ENCODE measurements around the gene SLC10A7.

Gene SLC10A7

DNA sequence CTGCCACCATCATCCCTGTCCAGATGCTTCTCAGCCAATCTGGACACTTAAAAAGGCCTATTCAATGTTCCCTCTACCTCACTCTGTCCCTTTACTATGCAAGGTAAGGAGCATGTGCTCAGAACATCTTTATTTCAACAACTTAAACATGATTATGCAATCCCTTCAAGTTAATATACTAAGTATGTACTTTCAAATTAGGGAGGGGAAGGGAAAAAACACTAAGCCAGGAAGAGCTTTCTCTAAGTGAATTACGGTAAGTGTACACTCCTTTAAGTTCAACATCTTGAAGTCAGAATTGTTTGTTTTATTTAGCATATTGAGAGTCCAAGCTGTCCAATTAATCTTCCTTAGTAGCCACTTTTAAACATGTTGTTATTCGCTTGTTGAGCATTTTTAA lies 14.1 kb downstream of the SLC10A7 start:
- Histone ChIP-seq H3K9ac (no peak overlapping the region), H3K36me3 (peaks cover 5 to 69% (median 24%) of the 10 kb centered on the region in 11 experiments; a peak in 21 of 22 replicates)

DNA sequence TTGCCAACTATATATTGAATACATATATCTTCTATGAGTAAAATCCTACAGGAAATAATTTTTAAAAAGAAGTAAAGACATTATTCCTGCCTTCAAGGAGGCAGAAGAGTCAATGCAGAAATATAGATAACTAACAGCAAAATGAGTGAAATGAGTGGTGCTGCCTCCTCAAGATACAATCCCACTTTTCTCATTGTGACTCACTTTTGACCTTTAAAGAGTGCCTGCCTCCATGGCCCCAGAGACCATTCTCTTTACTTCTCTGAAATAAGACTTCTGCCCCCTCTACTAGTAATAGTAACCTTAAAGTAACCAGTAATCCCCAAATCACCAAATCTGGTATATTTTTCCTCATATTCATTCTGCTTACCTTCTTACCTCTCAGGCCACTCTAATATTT lies 15.5 kb downstream of the SLC10A7 start:
- H3K36me3 ChIP-seq = peaks cover 13 to 82% (median 34%) of the 10 kb centered on the region in 11 experiments
- H3K9ac ChIP-seq = no peak overlapping the region
- peaks cover 0 to 5% (median 2%) of the 10 kb centered on the region in 10 experiments; a peak in 12 of 20 replicates for H3K4me1 ChIP-seq
- H3K27ac ChIP-seq = no peak overlapping the region
- H3K4me3 ChIP-seq = no peak overlapping the region
- H4K20me1 ChIP-seq = no peaks in the 10 kb centered on the region
- no peak for TF ChIP-seq Cebpa-rat (IDR thresholded peaks at IDR 0.05)
- H3K4me2 ChIP-seq = no peak overlapping the region
- no peaks in the 10 kb centered on the region for H3K27me3 ChIP-seq
- H3K9me3 ChIP-seq (replicated peaks in 1 of 11) = no peaks in the 10 kb centered on the region

More for the DNA sequence above, 14.1 kb downstream of the SLC10A7 start:
- Histone ChIP-seq H3K9me3 (replicated peaks in 1 of 11) (no peaks in the 10 kb centered on the region), H3K27me3 (no peaks in the 10 kb centered on the region), H3K27ac (no peak overlapping the region), H3K4me1 (peaks cover 0 to 13% (median 6%) of the 10 kb centered on the region in 10 experiments; a peak in 13 of 20 replicates), H4K20me1 (no peaks in the 10 kb centered on the region), H3K4me2 (no peak overlapping the region), H3K4me3 (no peak overlapping the region)
- TF ChIP-seq Cebpa-rat (IDR thresholded peaks at IDR 0.05) = no peak

DNA sequence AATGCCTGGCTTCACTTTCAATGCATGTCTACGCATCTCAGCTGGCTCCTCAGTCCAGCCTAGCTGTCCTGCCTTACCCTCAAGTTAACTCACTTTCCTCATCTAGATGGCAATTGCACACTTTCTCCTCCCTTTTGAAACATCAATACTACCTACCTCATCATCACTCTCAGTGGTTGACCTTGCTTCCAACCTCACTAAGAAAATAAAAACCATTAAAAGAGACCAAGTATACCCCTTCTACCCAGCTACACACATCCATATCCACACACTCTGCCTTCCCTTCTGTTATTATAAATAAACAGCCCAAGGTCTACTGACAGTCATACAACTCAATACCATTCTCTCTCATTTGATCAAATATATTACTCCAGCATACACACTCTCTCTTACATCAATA lies 21.5 kb downstream of the SLC10A7 start:
- Histone ChIP-seq H3K4me3 (no peak overlapping the region), H3K9me3 (replicated peaks in 1 of 11) (no peaks in the 10 kb centered on the region), H3K4me1 (no peaks in the 10 kb centered on the region), H3K4me2 (no peak overlapping the region), H3K27ac (no peak overlapping the region), H3K27me3 (no peaks in the 10 kb centered on the region), H4K20me1 (no peaks in the 10 kb centered on the region; a peak in 1 of 22 replicates), H3K9ac (no peak overlapping the region), H3K36me3 (peaks cover 19 to 66% (median 29%) of the 10 kb centered on the region in 11 experiments)
- no peak for TF ChIP-seq Cebpa-rat (IDR thresholded peaks at IDR 0.05)

DNA sequence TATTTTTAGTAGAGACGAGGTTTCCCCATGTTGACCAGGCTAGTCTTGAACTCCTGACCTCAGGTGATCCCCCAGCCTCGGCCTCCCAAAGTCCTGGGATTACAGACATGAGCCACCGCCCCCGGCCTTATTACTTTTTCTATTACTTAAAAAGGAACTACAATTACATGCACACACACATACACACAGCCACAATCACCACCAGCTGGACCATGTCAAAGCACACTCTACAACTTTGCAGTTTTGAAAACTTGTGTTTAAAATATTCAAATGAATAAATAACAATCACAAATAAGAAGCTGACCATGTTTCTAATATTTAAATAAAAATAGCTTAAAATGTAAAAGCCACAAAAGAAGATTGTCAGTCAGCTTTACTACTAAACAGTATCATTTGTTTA lies 23.4 kb downstream of the SLC10A7 start:
- no peaks in the 10 kb centered on the region for H3K27me3 ChIP-seq
- no peak overlapping the region for H3K4me2 ChIP-seq
- H3K4me3 ChIP-seq = no peak overlapping the region
- no peaks in the 10 kb centered on the region; a peak in 1 of 22 replicates for H4K20me1 ChIP-seq
- no peak overlapping the region for H3K27ac ChIP-seq
- TF ChIP-seq Cebpa-rat (IDR thresholded peaks at IDR 0.05) = no peak
- H3K9ac ChIP-seq = no peak overlapping the region
- H3K4me1 ChIP-seq = no peaks in the 10 kb centered on the region
- H3K9me3 ChIP-seq (replicated peaks in 1 of 11) = no peaks in the 10 kb centered on the region
- H3K36me3 ChIP-seq = peaks cover 17 to 66% (median 21%) of the 10 kb centered on the region in 11 experiments

DNA sequence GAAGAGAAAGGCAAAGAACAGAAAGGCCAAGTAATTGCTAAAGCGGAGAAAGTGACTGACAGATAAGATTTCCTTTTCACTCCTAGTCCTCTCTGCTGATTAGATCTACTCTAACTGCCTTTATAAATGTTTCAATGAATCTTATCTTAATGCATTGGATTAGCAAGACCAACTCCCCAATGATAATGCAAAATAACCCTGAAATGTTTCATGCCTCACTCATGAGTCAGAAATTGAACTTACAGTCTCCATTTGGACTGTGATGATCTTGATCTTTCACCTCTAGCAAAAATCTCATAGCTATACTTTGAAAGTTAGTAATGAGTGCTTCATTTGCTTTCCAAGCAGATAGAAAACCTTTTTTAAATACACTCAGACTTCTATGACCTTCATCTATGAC lies 26.5 kb downstream of the SLC10A7 start:
- H3K9me3 ChIP-seq (replicated peaks in 1 of 11) = no peaks in the 10 kb centered on the region
- H4K20me1 ChIP-seq = no peaks in the 10 kb centered on the region; a peak in 1 of 22 replicates
- H3K4me2 ChIP-seq = no peak overlapping the region
- H3K27ac ChIP-seq = no peak overlapping the region
- H3K36me3 ChIP-seq = peaks cover 0 to 50% (median 6%) of the 10 kb centered on the region in 11 experiments; a peak in 4 of 22 replicates
- H3K4me1 ChIP-seq = no peaks in the 10 kb centered on the region
- TF ChIP-seq Cebpa-rat (IDR thresholded peaks at IDR 0.05) = no peak
- no peak overlapping the region for H3K9ac ChIP-seq
- no peaks in the 10 kb centered on the region for H3K27me3 ChIP-seq
- H3K4me3 ChIP-seq = no peak overlapping the region

DNA sequence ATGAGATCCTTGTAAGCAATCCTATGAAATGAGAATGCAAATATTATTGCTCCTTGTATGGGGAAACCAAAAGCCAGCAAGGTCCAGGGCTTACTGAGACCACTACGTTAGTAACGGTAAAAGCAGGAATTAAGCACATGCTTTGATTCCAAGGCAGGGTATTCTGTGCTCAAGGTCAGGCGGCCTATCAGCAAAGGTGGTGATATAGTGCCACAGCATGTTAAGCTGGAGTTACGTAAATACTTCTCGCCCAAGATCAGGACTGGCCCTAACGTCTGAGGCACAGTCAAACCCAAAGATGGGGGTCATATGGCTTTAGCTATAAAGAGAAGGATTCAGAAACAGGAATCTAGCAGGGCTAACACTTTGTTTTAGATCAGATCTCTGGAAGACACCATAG lies 27.6 kb downstream of the SLC10A7 start:
- Histone ChIP-seq H3K9ac (no peak overlapping the region), H4K20me1 (no peaks in the 10 kb centered on the region; a peak in 2 of 22 replicates), H3K4me3 (no peak overlapping the region), H3K27ac (no peak overlapping the region), H3K36me3 (peaks cover 0 to 49% (median 6%) of the 10 kb centered on the region in 11 experiments; a peak in 3 of 22 replicates), H3K4me2 (no peak overlapping the region), H3K4me1 (no peaks in the 10 kb centered on the region), H3K9me3 (replicated peaks in 1 of 11) (no peaks in the 10 kb centered on the region), H3K27me3 (no peaks in the 10 kb centered on the region)
- TF ChIP-seq Cebpa-rat (IDR thresholded peaks at IDR 0.05) = no peak

DNA sequence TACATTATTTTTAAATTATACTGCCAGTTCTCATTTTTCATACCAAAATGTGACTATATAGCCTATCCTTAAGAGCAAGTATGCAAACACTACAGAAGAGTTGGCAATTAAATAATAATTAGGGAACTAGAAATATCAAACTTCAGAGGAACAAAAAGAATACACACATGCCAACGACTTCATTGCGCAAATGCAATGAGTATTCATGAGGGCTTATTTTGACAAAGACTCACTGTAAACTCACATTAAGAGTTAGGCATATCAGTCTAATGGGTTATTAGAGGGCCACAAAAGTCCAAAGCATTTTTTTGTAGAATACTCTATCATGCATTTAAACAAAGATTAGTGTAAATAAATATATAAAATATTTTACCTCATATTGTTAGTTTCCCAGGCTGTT lies 31.6 kb downstream of the SLC10A7 start:
- H4K20me1 ChIP-seq = no peaks in the 10 kb centered on the region; a peak in 1 of 22 replicates

DNA sequence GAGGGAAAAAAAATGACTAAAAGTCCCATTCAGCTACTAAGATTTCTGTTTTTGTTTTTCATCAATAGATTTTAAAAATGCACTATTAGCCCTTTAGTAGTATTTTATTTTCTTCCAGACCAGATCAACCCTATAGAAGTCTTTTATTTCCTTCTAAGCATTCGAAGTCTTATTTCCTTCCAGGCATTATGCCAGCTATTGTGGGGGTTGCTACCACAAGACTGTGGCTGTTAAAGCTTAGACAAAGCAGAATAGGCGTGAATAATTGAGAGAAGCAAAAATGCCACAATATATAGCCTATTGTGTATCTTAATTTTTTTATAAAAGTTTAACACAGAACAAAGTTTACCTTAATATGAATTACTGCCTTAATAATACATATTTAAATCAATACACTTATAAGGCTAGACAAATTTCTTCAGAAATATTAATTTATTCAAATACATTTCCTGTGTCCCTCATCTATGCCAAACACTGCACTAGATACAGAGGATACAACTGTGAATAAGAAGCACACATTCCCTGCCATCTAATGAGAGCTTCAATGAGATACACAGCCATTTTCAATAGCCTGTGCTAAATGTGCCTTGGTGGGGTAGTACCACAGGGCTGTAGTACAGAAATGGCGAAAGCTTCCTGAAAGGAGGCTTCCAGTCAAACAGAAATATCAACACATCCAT lies 33.1 kb downstream of the SLC10A7 start:
- TF ChIP-seq Cebpa-rat (IDR thresholded peaks at IDR 0.05) = no peak
- H3K27ac ChIP-seq = no peak overlapping the region

More for the DNA sequence above, 31.6 kb downstream of the SLC10A7 start:
- Histone ChIP-seq H3K9ac (no peak overlapping the region), H3K27ac (no peak overlapping the region), H3K4me3 (no peak overlapping the region), H3K4me1 (no peaks in the 10 kb centered on the region), H3K27me3 (no peaks in the 10 kb centered on the region), H3K4me2 (no peak overlapping the region), H3K9me3 (replicated peaks in 1 of 11) (no peaks in the 10 kb centered on the region), H3K36me3 (peaks cover 0 to 59% (median 11%) of the 10 kb centered on the region in 11 experiments; a peak in 10 of 22 replicates)
- TF ChIP-seq Cebpa-rat (IDR thresholded peaks at IDR 0.05) = no peak

DNA sequence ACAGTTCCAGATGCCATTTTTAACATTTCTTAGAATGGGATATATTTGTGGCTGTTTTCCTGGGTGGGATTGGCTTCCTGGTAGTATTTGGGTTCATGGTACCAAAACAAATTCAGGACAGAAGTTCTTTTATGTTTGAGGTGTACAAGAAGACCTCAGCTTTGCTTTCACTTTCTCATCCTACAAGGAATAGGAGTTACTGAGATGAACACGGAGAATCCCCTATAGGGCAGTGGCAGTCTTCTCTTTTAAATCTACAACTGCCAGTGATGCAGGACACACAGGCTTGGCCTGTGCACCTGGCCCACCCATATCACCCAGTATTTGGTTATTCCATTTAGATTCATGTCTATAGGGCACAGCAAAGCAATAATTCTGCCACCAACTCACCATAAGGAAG lies 35.2 kb downstream of the SLC10A7 start:
- no peak for TF ChIP-seq Cebpa-rat (IDR thresholded peaks at IDR 0.05)

More for the DNA sequence above, 33.1 kb downstream of the SLC10A7 start:
- H3K9ac ChIP-seq = no peak overlapping the region
- H3K4me1 ChIP-seq = no peaks in the 10 kb centered on the region
- H4K20me1 ChIP-seq = no peaks in the 10 kb centered on the region; a peak in 1 of 22 replicates
- peaks cover 0 to 52% (median 16%) of the 10 kb centered on the region in 11 experiments; a peak in 12 of 22 replicates for H3K36me3 ChIP-seq
- no peak overlapping the region for H3K4me2 ChIP-seq
- H3K4me3 ChIP-seq = no peak overlapping the region
- peaks cover 4 to 8% (median 6%) of the 10 kb centered on the region in 11 experiments; a peak in 20 of 22 replicates for H3K9me3 ChIP-seq (replicated peaks in 1 of 11)
- no peaks in the 10 kb centered on the region for H3K27me3 ChIP-seq

More for the DNA sequence above, 35.2 kb downstream of the SLC10A7 start:
- no peaks in the 10 kb centered on the region for H3K27me3 ChIP-seq
- H3K9ac ChIP-seq = no peak overlapping the region
- no peak overlapping the region for H3K27ac ChIP-seq
- H3K4me2 ChIP-seq = no peak overlapping the region
- no peak overlapping the region for H3K4me3 ChIP-seq
- no peaks in the 10 kb centered on the region; a peak in 1 of 22 replicates for H4K20me1 ChIP-seq
- H3K4me1 ChIP-seq = no peaks in the 10 kb centered on the region
- H3K9me3 ChIP-seq (replicated peaks in 1 of 11) = peaks cover 16 to 27% (median 25%) of the 10 kb centered on the region in 11 experiments
- peaks cover 5 to 54% (median 20%) of the 10 kb centered on the region in 11 experiments; a peak in 17 of 22 replicates for H3K36me3 ChIP-seq
